ENCODE results near the gene TNRC6C.

The TNRC6C gene

GRCh38 chr17:77958716-77959125 lies 218 bp downstream of the TNRC6C start:
- no peak for ATAC-seq
- TF ChIP-seq OSR1 (CRISPR knock-in tag; IDR thresholded peaks at IDR 0.05) (no peak), POU6F1 (CRISPR knock-in tag; IDR thresholded peaks at IDR 0.05; ENCODE audit: borderline replicate concordance, low read depth) (no peak), ARNTL (CRISPR knock-in tag; IDR thresholded peaks at IDR 0.05; ENCODE audit: borderline replicate concordance, low read depth) (no peak), SNAI2 (CRISPR knock-in tag; IDR thresholded peaks at IDR 0.05) (no peak), RARB (CRISPR knock-in tag; IDR thresholded peaks at IDR 0.05) (no peak), ZNF70 (CRISPR knock-in tag; IDR thresholded peaks at IDR 0.05) (no peak), TSHZ2 (CRISPR knock-in tag; IDR thresholded peaks at IDR 0.05) (no peak)

GRCh38 chr17:77959126-77959925 lies 823 bp downstream of the TNRC6C start:
- ATAC-seq = no peak
- TF ChIP-seq CSRNP3 (CRISPR knock-in tag; IDR thresholded peaks at IDR 0.05) = no peak
- TF ChIP-seq CREB5 (CRISPR knock-in tag; IDR thresholded peaks at IDR 0.05; ENCODE audit: low read depth) = no peak
- no peak for TF ChIP-seq POU6F1 (CRISPR knock-in tag; IDR thresholded peaks at IDR 0.05; ENCODE audit: borderline replicate concordance, low read depth)
- no peak for TF ChIP-seq TOX (CRISPR knock-in tag; IDR thresholded peaks at IDR 0.05; ENCODE audit: borderline replicate concordance)

- no peak for ATAC-seq
- TF ChIP-seq POU6F1 (CRISPR knock-in tag; IDR thresholded peaks at IDR 0.05; ENCODE audit: borderline replicate concordance, low read depth) (no peak), CSRNP3 (CRISPR knock-in tag; IDR thresholded peaks at IDR 0.05) (no peak), CSDC2 (CRISPR knock-in tag; IDR thresholded peaks at IDR 0.05) (no peak), ZFP30 (CRISPR knock-in tag; IDR thresholded peaks at IDR 0.05) (no peak), ISL1 (CRISPR knock-in tag; IDR thresholded peaks at IDR 0.05) (no peak), ZNF8 (CRISPR knock-in tag; IDR thresholded peaks at IDR 0.05) (no peak), SNAI2 (CRISPR knock-in tag; IDR thresholded peaks at IDR 0.05) (no peak)
Measured at GRCh38 chr17:77959926-77960521, 1.5 kb downstream of the TNRC6C start.

Data from SK-N-SH treated with all-trans-retinoic acid at 6 μM for 48 hours (cell line).